VCaP (cell line): ENCODE measurements around the gene BTD.

Source experiments
- H3K27ac ChIP-seq: fragments of 450-650 bp; 2 replicates; pipeline ENCODE4 v1.5.1; 2017
- CTCF ChIP-seq: fragments of 450-650 bp; conservative IDR thresholded peaks from 2 replicates; pipeline ENCODE4 v1.5.1; 2017; ENCODE audit warnings: mild to moderate bottlenecking, moderate library complexity

The BTD gene

DNA sequence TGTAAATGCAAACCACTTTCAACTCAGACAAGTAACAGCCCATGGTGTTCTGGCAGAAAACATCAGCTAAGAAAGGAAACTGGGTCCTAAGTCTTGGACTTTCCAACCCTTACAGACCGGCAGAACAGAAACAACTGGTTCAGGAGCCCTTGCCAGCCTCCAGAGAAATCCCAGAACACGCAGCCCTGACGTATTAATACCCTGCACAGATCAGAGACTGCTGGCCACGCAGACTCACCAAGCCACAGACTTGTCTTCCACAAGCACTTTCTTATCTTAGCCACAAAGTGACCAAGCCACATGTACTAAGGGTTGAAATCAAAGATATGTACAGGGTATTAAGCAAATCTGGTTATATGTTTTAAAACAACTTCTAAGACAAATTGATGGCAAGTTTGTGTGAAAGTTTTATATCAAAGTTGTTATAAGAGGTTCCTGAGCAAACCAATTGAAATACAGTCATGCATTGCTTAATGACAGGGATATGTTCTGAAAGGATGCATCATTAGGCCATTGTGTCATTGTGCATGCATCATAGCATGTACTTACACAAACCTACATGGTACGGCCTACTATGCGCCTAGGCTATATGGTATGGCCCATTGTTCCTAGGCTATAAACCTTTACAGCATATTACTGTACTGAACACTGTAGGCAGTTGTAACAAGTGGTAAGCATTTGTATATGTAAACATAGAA lies 36.8 kb downstream of the BTD start:
- H3K27ac ChIP-seq: peak overlapping the region; percentile 48
- no peak for TF ChIP-seq CTCF

DNA sequence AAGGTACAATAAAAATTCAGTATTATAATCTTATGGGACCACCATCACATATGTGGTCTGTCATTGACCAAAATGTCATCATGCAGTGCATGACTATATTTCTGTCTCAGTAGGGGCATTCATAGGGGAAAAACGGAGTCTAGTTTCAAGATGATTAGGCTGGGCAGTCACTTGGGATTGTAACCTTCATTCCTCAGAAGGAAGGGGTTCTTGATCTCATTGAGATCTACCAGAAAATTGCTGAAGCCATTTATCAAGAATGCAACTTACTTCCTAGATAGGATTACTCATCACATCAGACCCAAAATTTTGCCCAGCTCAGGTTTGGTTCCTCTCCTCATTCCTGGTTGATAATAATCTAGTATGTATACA lies 37.3 kb downstream of the BTD start:
- peak overlapping the region; percentile 48; the same call in 1 of the 2 replicates for H3K27ac ChIP-seq
- TF ChIP-seq CTCF: no peak

DNA sequence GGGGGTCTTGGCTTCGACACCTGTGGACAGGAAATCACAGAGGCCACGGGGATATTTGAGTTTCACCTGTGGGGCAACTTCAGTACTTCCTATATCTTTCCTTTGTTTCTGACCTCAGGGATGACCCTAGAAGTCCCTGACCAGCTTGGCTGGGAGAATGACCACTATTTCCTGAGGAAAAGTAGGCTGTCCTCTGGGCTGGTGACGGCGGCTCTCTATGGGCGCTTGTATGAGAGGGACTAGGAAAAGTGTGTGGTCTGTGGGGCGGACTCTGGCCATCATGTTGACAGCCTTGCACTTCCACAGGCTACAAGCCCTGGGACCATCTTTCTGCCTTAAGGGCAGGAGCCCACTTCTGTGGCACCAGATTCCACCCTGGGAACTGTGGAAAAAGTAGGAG lies 43.7 kb downstream of the BTD start:
- no peak for TF ChIP-seq CTCF
- H3K27ac ChIP-seq: no peak overlapping the region

- no peak overlapping the region for H3K27ac ChIP-seq
- TF ChIP-seq CTCF: no peak
These were observed 44.4 kb downstream of the BTD start for GRCh38 chr3:15645740-15646501.

GRCh38 chr3:15646851-15647511 lies 45.4 kb downstream of the BTD start:
- no peak for TF ChIP-seq CTCF
- H3K27ac ChIP-seq: no peak overlapping the region

DNA sequence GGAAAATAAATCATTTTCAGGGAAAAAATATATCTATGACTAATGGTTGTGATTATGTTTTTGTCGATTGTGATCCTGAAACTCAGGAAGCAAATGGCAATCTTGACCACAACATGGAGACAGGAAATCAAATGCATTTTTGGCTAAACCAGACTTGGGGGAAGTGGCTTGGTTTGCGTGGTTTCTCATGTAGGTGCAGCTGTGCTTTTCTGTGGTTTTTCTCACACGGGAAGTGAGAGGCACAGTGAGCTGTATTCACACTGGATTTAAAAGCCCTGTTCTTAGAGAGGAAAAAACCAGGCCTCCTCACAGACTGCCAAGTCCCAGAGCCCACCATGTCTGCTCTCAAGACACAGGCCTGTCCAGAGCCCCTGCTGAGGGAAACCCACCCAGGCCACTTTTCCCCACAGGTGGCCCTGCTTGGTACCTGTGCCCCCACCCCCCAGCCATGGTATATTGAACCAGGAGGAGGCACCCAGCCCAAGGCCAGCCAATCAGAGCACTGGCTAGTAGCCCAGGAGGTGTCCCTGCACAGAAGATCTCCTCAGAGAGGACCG lies 46.1 kb downstream of the BTD start:
- no peak for TF ChIP-seq CTCF
- H3K27ac ChIP-seq: no peak overlapping the region

DNA sequence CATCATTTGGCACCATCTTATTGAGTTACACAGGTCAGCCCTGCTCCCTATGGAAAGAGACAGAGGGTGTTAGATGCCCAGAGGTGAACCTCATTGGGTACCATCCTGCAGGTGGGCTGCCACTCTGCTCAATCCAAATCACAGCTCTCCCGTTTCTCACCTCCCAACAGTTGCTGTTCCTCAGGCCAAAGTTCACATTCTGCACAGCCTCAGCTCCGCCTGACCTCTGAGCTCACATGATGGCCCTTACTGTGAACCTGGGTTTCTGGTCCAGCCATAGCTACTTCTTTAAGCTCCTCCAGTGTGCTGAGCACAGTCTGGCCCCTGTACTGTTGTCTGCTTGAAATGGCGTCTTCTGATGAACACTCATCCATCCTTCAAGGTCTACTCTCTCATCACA lies 47.8 kb downstream of the BTD start:
- no peak overlapping the region for H3K27ac ChIP-seq

More for the DNA sequence above, 47.8 kb downstream of the BTD start:
- no peak for TF ChIP-seq CTCF
